Activated T-cell treated with anti-CD3 and anti-CD28 coated beads for 4 hours (primary cell): Measurements from ENCODE around the gene FSTL4.
A peak's percentile ranks its signal among the peaks of the same experiment; 100 is the strongest.

Experiments
- DNase-seq: peaks from one replicate; pipeline ENCODE4 v3.0.0-alpha.2; 2020

The FSTL4 gene

GRCh38 chr5:133252133-133252480, 360.2 kb downstream of the FSTL4 start:
- no peak for DNase-seq

GRCh38 chr5:133251296-133252132, 360.8 kb downstream of the FSTL4 start:
- DNase-seq = no peak

- no peak for DNase-seq
Measured at GRCh38 chr5:133250527-133250926, 361.8 kb downstream of the FSTL4 start.

GRCh38 chr5:133249593-133249992, 362.7 kb downstream of the FSTL4 start:
- no peak for DNase-seq

DNA sequence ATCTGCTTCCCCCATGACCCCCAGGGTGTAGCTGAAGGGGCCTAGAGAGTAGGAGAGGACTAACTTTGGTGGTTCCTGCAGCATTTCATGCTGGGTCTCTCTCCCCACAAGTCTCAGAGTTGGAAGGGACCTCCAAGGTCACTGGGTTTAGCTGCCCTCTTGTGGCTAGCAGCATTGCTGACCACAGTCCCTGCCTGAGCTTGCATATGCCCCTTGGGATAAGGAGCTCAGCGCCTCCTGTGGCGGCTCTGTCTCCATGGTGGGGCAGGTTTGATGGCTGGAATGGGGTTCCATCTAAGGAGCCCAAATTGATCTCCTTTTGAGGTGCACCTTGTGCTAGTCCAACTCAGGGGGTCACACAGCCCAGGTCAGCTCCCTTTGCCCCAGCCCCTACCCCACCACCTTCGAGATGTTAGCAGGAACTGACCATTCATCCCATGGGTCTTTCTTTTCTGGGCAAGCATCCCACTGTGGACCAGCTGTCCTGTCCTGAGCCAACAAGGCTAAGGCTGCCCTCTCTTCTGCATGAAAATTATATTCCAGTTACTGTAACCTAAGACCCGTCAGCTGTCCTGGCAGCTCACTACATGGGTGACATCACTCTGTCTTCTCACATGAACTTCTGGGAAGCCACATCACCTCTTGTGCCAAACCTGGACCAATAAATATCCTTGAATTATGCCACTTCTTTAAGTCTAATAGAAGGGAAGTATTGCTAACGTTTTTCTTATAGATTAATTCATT, 364.3 kb downstream of the FSTL4 start:
- no peak for DNase-seq

- DNase-seq = no peak
Measured at GRCh38 chr5:133247151-133247709, 365.1 kb downstream of the FSTL4 start.

DNA sequence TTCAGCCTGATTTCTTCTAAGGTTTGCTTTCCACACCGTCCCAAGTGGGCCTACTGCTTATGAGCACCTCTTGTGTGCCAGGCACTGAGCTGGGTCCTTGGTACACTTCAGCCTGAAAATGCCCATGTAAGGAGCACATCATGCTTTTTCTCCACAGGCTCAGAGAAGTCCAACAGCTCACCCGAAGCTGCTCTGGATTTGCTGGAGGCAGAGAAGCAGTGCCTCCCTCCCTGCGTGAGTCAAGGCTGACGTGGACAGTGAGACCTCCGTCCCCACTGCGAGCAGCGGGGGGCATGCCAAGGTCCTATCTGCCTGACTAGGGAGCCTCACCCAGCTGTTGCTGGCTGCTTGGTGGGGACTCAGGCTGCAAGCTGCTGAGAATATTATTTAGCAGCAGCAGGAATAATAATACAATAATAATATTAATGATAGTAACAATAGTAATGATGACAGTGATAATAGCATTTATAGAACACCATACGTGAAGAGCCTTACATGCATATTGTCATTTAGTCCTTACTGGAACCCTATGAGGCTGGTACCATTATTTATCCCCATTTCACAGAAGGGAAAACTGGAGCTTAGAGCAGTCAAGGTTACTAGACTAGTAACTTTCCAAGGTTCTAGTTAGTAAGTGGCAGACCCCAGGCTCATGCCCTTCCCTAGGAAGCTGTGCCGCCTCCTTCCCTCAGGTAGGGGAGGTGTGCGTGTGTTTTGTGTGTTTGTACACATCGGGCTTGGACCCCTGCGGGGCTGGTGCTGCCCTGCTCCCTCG, 365.8 kb downstream of the FSTL4 start:
- DNase-seq = no peak

GRCh38 chr5:133246053-133246370, 366.3 kb downstream of the FSTL4 start:
- no peak for DNase-seq

DNA sequence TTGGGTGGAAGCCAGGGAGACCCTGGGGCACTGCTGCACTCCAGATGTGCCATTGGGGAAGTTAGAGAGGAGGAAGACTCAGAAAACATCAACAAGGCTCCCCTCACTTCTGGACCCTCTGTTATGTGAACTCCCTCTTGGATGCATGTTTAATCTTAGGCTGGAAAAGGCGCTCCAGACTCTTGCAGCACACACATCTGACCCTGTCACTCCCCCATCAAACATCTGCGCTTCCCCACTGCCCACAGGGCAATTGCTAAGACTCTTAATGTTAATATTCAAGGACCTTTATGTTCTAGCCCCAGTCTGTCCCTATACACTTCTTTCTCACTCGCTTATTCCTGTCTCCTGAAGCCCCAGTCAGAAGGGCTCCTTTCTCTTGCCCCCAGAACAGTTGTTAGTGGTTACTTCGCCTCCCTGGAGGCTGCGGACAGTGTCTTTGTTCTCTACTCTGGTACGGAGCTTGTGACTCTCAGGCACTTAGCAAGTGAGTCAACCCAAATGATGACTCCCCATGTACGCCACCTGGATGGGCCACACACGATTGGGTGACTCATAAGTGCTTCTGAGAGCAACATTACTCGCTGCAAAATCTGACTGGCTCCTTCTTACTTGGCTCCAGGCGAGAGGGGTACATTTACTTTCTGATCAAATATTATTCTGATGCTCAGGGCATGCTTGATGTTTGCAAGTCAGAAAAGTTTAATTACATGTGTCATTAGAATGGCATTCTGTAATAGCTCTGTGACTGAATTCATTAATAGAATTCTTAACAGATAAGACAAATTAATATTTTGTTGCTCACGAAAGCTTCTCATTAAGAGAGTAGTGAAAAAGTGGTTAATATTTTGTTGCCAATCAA, 366.9 kb downstream of the FSTL4 start:
- no peak for DNase-seq

DNA sequence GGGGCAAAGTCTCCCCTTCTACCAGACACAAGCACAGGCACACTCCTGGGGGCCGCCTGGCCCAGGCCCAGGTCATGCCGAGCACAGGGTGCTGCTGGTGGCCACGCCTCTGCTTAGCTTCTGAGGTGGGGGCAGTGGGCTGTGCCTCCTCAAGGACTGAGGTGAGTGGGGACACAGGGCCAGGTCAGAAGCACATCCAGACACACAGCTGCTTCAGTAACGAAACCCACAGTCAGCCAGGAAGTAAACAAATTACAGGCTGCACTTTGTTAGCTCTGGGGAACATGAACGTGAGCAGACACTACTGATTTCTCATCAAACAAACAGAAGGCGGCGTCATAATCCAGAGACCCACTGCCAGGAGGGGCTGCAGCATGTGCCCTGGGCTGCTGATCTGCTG, 368.1 kb downstream of the FSTL4 start:
- DNase-seq = no peak

DNA sequence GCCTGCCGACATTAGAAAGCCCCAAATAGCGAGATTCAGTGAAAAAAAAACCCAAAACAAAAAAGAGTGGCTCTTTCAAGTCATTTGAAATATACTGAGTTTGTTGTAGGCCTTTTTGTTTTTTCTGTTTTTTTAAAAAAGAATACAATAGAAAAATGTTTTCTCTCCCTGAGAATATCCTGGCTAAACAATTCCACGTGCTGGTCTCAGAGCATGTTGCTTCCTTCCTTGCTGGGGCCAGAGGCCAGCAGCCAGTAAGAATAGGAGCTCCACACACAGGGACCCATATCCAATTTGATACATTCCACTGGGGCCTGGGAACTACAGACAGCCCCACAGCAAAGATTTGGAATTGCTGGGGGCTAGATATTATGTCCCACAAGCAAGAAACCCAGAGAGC, 369.1 kb downstream of the FSTL4 start:
- no peak for DNase-seq

DNA sequence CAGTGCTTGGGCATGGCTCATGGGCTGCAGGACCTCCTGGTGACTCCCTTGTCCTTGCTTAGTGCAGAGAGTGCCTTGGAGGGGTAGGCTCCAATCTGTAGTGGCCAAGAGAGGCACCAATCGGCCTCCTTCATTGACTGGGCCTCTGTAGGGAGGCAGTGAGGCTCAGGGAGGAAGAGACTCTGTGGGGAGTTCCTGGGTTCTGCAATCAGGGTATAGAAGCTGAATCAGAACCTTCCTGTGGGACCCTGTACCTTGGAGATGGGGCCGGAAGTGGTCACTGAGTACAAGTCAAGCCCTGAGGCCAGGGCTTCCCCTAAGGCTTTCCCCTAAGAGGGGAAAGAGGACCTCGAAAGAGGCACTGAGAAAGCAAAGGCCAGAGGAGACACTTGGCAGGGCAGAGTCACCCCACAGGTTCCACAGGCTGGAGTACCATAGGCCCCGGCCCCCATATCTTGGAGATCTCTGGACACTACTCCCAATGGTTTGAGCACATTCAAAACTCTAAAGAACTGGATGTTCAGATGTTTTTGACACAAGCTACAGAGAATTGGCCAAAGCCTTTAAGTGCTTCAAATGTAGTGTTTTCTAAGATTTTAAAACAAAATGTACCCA, 370.0 kb downstream of the FSTL4 start:
- no peak for DNase-seq

- DNase-seq = no peak
Measured at GRCh38 chr5:133241179-133242092, 370.9 kb downstream of the FSTL4 start.

DNA sequence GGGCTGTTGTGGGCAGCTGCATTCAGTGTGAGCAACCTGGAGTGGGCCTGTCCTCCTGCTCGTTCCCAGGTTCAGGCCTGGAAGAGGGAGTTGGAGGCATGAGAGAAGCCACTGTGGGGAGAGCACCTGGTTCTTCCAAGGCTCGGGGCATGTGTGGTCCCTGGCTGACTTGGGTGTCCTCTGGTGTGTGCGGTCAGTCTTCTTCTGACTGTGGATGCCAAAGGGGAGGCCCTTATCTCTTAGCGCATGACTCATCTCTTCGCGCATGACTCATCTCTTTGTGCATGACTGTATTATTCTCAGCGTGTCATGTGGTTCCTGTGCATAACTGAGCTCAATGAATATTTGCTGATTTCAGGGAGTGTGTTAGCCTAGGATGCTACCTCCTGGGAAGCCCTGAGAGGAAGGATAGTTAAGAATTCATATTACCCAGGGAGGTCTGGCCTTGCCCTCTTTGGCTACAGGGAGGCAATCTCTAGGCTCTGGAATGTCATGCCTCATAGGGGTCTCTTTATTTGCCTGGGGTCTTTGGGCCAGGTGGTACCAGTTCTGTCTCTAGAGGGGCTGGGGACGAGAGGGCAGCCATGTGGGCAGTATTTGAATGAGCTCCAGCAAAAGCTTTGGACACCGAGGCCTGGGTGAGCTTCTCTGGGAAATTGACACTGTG, 371.8 kb downstream of the FSTL4 start:
- peak; percentile 3 for DNase-seq

GRCh38 chr5:133238426-133239205, 373.7 kb downstream of the FSTL4 start:
- DNase-seq = no peak

DNA sequence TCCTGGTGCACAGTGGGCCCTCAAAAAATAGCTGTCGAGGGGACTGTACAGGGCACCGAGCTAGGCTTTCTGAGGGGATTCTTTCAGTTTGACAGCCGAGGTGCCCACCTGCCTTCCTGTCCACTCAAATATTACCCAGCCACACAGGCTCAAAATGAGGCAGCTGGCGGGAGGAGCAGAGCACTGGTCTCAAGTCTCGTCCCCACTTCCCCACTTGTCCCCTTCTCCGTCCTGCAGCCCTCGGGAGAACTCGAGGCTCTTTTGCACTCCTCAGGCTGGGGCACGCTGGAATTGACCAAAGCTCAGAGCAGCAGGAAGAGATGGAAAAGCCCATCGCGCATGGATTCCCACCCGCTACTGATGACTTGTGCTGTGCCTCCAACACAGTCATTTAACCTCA, 375.4 kb downstream of the FSTL4 start:
- DNase-seq = no peak

DNA sequence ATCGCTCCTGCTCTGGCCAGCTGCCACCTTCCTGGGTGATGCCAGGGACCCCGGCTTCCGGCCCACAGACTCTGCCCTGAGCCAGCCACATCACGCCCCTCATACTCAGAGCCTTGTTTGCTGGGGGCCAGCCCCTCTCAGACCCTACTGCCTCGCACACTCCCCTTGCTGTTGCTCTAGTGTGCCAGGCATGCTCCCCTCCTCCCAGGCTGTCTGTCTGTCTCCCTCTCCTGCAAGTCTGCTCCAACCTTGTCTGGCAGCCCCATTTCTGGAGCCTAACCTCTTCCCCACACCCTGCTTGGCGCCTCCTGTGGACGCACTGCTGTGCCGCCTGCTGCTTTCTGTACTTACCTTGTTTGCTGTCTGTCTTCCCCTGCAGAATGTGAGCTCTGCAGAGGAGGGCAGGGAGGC, 375.8 kb downstream of the FSTL4 start:
- DNase-seq = no peak

- DNase-seq = no peak
Measured at GRCh38 chr5:133235696-133236426, 376.5 kb downstream of the FSTL4 start.

DNA sequence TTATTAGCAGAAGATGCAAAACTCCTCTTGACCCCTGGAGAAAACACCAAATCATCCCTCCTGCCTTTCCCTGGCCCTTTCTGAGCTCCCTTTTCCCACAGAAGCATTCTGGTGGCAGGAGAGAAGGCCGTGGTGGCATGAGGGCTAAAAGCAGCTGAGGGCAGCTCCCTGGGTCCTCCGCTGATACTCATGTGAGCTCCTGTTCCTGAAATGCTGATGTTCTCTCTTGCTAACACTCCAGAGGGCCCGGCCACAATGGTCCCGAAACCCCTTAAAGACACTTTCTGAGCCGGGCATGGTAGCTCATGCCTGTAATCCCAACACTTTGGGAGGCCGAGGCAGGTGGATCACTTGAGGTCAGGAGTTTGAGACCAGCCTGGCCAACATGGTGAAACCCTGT, 377.4 kb downstream of the FSTL4 start:
- no peak for DNase-seq
